Retinal pigment epithelial cell (primary cell): Measurements from ENCODE around the gene NSDHL.
A peak's percentile ranks its signal among the peaks of the same experiment; 100 is the strongest.

Source experiments
- DNase-seq: peaks from one replicate; pipeline ENCODE4 v3.0.0-alpha.2; 2010; ENCODE audit warnings: low read depth
- H3K4me3 ChIP-seq: 2 replicates; pipeline ENCODE4 v1.5.1; 2011; ENCODE audit warnings: mild to moderate bottlenecking, low read length, control low read depth, moderate library complexity
- TF ChIP-seq, protein P1 (sequence below): conservative IDR thresholded peaks from 2 replicates; pipeline ENCODE4 v1.5.1; 2011; ENCODE audit warnings: low read depth, low read length, control low read depth, inconsistent platforms

The NSDHL gene

DNA sequence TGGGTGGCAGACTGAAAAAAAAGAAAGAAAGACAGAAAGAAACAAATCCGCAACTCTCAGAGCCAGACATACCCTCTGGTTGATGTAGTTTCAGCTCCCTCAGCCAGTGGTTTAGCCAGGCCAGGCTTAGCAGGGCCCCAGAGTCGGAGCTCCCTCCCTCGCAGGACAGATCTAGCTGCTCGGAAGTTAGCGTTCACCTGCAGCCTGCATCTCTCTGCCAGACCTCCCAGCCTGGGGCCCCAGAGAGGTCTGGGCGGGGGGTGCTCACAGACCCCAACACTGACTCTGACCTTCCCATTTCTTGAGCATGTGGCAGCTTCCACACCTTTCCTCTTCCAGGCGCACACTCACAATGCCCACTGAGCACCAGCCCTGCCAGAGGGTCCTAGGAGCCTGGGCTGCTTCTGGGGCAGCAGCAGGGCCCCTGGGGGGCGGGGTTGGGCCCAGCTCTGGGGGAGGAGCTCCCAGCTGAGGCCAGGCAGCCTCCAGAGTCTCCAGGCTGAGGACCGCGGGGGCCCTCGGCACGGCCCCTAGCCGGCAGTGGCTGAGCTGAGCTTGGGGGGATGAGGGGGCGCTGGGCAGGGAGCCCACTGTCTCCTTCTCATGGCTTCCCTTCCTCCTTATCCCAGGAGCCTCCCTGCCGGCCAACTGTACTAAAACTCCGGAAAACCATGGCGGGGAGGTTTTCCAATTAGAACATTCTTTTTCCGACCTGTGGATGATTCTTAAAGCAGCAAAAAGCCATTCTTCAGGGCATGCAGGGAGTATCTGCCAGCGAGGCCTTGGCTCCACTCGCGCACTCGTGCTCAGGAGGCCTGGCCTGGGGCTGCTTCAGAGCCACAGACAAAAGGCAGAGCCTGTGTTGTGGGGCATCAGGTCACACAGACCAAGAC, 62.4 kb downstream of the NSDHL start:
- TF ChIP-seq, protein P1, sequence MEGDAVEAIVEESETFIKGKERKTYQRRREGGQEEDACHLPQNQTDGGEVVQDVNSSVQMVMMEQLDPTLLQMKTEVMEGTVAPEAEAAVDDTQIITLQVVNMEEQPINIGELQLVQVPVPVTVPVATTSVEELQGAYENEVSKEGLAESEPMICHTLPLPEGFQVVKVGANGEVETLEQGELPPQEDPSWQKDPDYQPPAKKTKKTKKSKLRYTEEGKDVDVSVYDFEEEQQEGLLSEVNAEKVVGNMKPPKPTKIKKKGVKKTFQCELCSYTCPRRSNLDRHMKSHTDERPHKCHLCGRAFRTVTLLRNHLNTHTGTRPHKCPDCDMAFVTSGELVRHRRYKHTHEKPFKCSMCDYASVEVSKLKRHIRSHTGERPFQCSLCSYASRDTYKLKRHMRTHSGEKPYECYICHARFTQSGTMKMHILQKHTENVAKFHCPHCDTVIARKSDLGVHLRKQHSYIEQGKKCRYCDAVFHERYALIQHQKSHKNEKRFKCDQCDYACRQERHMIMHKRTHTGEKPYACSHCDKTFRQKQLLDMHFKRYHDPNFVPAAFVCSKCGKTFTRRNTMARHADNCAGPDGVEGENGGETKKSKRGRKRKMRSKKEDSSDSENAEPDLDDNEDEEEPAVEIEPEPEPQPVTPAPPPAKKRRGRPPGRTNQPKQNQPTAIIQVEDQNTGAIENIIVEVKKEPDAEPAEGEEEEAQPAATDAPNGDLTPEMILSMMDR = no peak
- no peak for DNase-seq
- H3K4me3 ChIP-seq = no peak overlapping the region

DNA sequence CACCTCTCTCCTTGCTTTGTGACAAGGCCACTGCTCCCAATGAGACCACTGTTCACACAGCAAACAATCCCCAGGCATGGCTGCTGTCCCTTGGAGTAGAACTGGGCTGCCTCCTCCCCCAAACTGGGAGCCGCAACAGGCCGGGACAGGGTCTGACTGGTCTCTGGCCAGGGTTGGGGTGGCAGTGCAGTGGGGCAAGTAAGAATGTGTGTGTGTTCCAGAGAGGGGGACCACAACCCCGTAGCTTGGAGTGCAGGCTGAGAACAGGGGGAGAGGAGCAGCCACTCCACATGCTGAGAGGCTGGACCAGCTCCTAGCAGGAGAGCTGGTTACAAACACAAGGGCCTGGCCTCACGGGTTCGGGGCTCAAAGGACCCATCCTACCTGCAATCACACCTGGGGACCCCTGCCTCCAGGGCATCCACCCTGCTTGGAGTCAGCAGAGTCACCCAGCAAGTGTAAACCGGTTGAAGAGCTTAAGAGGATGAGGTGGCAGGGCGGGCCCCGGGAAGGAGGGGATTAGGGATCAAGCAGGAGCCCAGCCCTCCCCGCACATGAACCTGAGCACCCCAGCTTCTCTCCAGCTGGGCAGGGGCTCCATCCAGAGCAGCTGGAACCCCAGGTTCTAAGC, 63.2 kb downstream of the NSDHL start:
- TF ChIP-seq, protein P1 = no peak
- DNase-seq = no peak

DNA sequence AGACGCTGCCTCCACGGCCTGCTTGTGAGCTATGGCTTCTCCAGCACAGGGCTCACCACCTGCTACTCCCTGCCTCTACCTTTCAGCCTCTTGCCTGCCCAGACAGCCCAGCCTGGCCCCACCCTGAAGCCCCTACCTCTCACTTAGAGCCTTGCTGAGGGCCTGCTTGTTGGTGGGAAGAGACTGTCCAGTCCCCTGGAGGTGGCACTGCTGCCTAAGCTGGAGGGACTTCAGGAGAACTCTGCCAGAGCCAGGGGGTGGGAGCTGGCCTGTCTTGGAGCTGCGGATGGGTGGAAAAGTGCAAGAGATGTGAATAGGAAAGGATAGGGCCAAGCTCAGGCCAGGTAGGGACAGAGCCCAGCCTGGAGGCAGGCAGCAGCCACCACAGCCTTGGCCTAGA, 64.3 kb downstream of the NSDHL start:
- no peak for DNase-seq
- TF ChIP-seq, protein P1 = no peak
- H3K4me3 ChIP-seq = no peak overlapping the region

More for the DNA sequence above, 63.2 kb downstream of the NSDHL start:
- no peak overlapping the region for H3K4me3 ChIP-seq

DNA sequence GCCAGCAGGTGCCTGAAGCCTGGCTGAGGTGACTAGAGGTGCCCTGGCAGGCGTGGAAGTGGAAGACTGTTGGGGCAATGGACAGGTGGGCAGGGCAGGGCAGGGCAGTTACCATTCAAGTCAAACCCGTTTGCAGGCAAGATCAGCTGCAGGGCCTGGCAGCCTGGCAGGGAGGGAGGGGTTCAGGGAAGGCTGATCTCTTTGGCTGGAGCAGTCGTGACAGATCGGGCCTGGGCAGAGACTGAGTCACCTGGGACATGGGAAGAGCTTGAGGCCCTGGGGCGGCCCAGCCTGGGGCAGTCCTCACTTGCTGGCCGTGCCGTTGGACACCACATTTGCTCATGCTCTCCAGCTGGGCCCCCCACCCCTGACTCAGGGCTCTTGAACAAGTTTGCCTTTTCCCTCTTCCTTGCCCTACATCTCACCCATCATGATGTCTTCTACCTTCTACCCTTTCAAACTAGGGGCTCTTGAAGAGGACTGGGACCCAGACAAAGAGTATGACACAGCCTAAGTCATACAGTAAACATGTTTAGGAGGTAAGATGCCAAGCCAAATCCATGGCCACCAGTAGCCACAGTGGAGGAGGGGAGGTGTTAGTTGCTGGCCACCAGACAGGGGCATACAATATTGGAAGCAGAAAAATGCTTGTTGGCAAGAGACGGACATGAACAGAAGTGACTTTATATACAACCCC, 65.0 kb downstream of the NSDHL start:
- TF ChIP-seq, protein P1 = no peak
- no peak overlapping the region for H3K4me3 ChIP-seq
- DNase-seq = no peak

DNA sequence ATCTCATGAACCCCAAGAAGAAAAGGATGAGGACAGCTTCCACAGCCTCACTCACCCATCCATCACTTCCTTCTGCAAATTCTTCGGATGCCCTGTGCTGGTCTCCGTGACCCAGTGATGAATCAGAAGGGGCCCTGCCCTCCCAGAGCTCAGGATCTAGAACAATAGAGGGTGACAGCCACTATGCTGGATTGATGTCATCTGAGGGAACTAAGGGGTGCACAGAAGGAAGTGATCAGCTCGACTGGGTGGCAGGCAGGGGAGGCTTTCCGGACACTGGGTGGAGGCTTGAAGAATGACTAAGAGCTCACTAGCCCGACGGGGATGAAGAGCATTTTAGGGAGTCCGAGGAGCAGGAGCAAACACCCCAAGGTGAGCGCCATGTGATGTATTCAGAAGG, 65.6 kb downstream of the NSDHL start:
- no peak for DNase-seq

DNA sequence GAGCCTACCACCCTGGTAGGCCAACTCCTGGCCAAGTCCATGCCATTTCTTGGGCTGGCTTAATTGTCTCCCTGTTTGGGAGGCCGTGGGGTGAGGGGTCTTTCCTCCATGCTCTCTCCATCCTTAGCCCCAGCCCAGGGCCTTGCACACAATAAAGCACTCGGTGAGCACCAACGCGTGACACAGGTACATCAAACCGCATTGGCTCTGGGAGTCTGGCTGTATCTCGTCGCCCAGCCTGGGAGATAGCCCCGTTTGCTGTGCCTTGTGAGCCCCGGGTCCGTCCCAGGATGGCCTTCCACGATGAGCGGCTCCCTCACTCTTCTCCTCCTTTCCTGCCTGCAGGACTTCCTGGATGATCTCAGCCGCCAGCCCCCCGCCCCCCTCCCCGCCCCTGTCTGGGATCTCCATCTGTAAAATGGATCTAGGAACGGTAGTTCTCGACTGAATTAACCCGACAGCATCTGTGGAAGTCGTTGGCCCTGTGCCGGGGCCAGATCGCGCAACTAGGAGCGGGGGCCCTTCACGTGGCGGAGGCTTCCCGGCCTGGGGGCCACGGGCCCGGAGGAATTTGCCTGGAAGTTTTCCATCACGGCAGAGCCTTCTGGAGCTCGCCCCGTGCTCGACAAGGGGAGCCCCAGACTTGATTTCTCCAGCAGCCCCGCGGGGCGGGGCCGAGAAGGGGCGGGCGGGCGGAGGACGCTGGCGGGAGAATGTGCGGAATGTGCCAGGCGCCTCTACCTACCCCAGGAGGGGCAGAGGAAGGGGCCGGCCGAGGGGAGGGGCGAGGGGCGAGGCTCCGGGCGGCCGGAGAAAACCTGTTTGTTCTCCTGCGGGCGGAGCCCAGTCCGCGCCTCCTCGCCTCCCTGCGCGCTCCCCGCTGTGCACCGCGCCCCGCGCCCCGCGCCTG, 66.6 kb downstream of the NSDHL start, which contains the start of gene ZNF185:
TSS of gene ZNF185 (plus strand) at position 846 of the 910 bp plus-strand sequence. CDS start 16,423 bp downstream, outside the sequence.
- peak; percentile 22 for DNase-seq
- TF ChIP-seq, protein P1 = no peak
- H3K4me3 ChIP-seq = peak within 1 kb of the TSS; percentile 54

More for the DNA sequence above, 65.6 kb downstream of the NSDHL start:
- TF ChIP-seq, protein P1 = no peak
- no peak overlapping the region for H3K4me3 ChIP-seq
